GM12872 (cell line): ENCODE data around the gene WLS.

Experiments used
- TF ChIP-seq, protein P1 (sequence below): IDR thresholded peaks from 3 replicates; pipeline ENCODE4 v1.5.1; 2011; ENCODE audit warnings: low read depth, mild to moderate bottlenecking, low read length, moderate library complexity; ENCODE audit not compliant: insufficient read depth

The WLS gene

DNA sequence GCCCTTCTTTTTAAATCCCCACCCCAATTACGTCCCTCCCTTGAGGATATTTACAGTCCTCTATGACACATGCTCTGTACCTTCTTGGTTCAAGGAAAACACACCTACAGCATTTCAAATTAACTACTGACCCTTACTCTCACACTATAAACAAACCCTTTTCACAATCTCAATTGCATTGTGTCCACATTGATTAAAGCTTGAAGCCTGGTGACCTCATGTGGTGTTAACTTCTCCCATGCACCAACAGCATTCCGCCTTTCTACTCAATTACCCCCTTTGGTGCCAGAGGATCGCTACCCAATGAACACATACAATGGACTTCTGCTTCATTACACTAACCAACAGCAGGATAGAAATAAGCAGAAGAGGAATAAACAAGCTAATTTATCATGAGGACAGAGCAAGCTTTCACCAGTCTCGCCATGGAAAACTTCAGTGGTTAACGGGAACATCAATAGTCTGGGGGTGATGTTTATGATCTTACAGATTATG is 15.2 kb downstream of the WLS start:
- TF ChIP-seq, protein P1, sequence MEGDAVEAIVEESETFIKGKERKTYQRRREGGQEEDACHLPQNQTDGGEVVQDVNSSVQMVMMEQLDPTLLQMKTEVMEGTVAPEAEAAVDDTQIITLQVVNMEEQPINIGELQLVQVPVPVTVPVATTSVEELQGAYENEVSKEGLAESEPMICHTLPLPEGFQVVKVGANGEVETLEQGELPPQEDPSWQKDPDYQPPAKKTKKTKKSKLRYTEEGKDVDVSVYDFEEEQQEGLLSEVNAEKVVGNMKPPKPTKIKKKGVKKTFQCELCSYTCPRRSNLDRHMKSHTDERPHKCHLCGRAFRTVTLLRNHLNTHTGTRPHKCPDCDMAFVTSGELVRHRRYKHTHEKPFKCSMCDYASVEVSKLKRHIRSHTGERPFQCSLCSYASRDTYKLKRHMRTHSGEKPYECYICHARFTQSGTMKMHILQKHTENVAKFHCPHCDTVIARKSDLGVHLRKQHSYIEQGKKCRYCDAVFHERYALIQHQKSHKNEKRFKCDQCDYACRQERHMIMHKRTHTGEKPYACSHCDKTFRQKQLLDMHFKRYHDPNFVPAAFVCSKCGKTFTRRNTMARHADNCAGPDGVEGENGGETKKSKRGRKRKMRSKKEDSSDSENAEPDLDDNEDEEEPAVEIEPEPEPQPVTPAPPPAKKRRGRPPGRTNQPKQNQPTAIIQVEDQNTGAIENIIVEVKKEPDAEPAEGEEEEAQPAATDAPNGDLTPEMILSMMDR, result no peak

DNA sequence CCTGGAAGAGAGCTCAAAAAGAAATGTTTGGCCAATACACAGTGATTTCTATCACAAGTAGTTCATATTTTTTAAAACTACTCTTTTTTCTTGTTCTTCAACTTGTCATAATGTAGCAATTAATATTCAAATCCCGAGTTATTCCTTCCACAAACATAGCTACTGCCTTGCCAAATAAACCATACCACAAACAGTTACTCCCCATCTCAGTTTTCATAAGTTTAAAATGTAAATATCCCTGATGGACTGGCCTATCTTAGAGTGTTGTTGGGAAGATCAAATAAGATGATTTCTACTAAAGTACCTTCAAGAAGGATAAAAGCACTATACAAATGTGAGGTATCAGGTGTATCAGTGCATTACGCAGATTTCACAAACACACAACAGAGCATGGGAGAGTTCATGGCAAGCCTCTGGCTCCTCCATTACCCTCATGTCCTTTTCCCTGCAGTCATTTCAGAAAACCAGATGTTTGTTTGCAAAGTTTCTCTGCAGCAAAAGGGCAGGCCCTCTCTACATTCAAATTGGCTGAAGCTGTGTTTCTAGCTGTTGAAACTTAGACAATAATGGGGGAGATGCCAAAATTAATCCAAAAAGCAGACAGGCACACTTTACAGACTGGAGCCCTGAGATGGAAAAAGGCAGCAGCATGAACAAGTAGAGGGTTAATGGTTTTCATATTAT is 16.1 kb downstream of the WLS start:
- TF ChIP-seq, protein P1, result no peak

DNA sequence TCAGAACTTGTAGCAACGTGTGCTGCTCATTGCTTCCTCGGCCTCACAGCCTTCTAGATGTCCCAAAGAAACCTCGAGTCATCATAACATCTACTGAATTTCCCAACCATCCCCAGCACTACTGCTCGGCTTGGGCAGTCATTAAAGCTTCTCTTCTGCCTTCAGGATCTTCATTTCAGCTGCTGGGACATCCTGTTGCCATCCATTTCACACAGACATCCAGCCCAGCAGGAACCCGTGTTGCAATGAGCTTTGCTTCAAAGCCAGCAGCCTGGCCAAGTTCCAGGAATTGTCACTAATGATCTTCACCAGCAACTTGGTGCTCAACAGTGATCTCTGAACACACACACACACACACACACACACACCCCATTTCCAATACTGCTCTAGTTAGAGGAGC is 18.5 kb downstream of the WLS start:
- TF ChIP-seq, protein P1, result no peak

DNA sequence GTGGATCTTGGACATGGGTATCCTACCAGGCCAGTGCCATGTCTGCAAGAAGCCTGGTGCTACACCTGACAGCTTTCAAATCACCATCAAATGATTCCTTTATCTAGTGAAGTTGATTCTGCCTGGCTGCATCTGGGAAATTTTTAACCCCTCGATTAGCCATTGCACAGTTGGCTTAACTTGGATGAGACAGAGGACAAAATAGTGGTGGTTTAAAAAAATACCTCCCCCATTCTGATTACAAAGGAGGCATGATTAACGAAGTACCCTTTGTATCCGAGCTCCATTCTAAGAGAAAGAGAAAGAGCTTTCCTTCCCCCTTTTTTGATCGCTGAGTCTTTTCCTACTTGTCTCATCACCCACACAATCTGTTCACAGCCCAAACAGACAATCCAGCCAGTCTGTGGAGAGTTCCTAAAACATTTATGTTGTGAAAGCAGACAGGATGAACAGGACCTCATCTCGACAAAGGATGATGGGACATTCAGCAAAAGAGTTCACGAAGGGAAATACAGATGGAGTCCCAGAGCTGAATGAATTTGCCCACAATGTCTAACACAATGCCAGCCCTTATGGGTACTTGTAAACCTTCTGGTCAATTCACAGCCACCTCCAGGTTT is 20.5 kb downstream of the WLS start:
- TF ChIP-seq, protein P1, result no peak

DNA sequence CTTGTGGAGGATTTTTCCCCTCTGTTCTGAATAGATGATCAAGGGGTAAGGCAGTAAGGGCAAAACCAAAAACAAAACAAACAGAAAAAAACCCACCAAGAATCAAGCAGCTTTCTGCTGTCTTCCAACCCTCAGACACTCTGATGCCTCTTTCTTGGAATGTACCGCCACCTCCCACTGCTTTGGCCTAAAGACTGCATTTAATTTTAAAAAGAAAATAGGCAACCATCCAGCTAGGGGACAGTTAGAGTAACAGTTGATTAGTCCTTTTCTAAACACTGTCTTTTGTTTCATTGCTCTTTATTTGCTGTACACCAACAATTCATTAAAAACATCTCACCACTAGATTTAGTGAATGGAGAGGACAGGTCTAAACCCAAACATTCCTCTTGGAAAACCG is 21.5 kb downstream of the WLS start:
- TF ChIP-seq, protein P1, result no peak

DNA sequence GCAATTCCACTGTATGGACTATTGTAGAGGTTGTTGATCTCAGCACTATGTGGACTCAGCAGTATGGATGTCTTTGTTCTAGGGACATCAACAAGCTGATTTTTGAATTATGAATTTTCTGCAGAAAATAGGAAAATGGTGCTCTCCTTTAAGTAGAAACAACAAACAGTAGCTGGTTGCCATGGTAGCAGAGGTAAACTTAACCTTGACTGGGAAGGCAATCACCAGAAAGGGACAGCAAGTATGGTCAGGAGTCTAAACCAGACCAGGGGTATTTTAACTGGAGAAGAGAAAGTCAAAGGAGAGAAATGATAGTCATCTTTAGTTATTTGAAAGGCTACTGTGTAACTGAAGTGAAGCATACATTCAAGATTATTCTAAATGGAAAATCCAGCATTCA is 22.3 kb downstream of the WLS start:
- TF ChIP-seq, protein P1, result no peak

DNA sequence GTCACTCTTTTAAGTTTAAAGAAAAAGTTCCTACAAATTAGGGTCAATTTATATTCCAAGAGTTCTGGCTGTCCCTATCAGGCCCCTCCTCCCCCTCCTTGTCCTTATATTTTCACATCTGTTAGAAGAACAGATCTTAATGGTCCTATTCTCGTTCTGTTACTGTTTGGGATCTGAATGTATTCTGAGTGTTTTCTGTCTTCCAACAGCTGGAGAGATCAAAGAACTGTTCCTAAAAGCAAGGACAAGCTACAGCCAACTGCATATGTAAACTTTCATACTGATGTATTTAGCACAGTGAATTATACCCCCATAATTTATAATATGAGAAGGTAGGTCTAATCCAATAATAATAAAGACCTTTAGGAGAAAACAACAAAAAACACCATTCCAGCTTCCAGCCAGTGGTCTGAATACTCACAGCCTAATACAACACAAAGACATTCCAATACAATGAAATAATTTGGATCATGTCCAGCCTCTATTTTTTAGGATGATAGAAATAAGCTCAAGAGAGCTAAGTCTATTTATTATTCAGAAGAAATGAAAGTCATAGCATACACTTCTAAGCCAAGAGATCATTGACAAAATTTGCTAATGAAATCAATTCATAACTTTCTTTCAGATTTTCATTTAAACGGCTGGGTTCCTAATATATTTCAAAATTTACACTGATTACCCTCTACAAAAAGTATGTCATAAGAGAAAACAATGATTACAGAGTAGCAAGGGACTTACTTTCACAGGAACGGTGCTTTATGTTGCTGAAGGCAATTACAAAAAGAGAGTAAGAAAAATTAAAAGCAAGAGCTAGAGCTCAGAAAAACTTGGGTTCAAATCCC is 25.3 kb downstream of the WLS start:
- TF ChIP-seq, protein P1, result no peak
